GM19372 (cell line): ENCODE data around the gene CDC42EP5.

Experiments used
- ATAC-seq: cut with Tn5 transposase; IDR thresholded peaks from one replicate; pipeline ENCODE4 v1.9.1; 2021; ENCODE audit warnings: mild to moderate bottlenecking, low read depth, moderate library complexity; ENCODE audit not compliant: unreplicated experiment

CDC42EP5 gene

DNA sequence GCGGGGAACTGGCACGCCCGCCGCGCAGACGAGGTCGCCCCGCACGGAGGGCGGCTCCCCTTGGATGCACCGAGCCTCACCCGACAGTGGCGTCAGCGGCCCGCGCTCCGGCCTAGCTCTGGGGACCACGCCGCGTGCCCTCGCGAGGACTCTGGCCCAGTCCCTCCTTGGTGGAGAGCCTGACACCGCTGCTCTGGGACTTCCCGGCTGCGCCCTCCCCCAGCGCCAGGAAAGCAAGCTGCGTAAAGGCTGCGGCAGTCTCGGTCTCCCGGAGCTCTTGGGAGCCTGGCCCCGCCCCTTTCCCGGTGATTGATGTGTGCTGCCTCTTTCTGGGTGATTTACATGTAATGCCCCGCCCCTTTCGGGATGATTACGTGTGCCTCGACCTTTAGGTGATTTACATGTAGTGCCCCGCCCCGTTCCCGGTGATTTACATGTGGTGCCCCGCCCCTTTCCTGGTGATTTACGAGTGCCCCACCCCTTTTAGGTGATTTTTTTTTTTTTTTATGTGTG is 9.5 kb downstream of the CDC42EP5 start, which contains the start of gene LENG9:
TSS of gene LENG9 (minus strand) at position 248 of the 513 bp plus-strand sequence. CDS start 252 bp downstream, outside the sequence.
- peak; percentile 49 for ATAC-seq

DNA sequence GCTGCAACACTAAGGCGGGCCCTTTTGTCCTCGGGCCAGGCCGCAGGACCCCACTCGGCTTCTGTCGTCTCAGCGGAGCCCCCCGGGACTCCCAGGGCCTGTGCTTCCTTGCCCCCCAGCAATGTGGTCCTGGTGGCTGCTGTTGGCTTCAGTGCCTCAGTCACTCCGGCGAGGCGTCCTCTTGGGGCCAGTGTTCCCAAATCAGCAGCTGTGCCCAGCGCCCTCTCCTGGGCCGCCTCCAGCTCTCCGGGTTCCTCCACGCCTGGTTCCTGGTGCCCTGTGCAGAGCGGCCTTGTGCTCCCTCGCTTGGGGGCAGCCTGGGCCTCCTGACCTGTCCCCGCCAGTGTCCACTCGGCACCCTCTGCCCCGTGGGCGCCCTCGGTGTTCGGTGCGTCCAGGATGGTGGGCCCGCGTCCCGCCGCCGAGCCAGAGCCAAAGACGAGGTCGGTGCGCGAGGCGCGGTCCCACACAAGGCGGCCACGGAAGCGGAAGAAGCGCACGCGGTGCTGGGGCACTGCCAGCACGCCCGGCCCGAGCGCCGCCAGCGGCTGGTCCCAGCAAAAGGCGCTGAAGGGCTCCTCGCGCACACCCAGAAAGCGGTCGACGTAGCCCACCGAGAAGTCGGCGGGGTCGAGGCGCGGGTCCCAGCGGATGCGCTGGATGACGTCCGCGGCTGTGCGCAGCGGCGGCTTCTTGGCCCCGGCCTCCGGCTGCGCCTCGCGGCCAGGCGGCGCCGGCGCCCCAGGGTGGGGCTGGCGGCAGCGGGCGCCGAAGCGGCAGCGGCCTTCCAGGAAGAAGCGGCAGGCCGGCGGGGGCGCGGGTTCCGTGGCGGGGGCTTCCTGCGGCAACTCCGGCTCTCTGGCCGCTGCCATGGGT is 10.2 kb downstream of the CDC42EP5 start:
- ATAC-seq, result peak; percentile 4

DNA sequence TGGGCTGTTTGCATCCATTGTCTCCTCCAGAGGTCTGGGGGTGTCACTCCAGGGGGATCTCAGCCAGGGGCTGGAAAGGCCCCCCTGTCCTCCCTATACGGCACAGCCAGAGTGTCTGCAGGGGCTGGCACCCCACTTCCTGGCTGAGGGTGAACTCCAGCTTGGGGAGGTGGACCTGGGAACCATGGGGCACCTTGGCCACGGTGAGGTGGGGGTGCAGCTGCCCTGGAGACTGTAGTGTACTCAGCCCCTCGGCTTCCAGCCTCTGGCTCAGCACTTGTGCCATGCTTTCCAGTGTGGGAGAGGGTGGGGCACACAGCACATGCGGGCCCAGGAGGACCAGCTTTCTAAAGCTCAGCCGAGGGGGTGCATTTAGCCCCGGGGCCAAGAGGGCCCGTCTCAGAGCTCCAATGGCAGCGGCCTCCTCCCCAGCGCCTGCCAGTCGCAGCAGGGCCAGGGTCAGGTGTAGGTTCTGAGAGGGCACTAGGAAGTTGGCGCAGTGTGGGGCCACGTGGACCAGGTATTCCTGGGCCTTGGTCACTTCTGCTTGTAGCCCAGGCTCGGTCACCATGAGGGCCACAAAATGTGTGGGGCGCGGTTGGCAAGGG is 10.9 kb downstream of the CDC42EP5 start:
- no peak for ATAC-seq

GRCh38 chr19:54461613-54462012 is 11.5 kb downstream of the CDC42EP5 start:
- no peak for ATAC-seq

- no peak for ATAC-seq
Measured at GRCh38 chr19:54461210-54461609, 11.9 kb downstream of the CDC42EP5 start.

DNA sequence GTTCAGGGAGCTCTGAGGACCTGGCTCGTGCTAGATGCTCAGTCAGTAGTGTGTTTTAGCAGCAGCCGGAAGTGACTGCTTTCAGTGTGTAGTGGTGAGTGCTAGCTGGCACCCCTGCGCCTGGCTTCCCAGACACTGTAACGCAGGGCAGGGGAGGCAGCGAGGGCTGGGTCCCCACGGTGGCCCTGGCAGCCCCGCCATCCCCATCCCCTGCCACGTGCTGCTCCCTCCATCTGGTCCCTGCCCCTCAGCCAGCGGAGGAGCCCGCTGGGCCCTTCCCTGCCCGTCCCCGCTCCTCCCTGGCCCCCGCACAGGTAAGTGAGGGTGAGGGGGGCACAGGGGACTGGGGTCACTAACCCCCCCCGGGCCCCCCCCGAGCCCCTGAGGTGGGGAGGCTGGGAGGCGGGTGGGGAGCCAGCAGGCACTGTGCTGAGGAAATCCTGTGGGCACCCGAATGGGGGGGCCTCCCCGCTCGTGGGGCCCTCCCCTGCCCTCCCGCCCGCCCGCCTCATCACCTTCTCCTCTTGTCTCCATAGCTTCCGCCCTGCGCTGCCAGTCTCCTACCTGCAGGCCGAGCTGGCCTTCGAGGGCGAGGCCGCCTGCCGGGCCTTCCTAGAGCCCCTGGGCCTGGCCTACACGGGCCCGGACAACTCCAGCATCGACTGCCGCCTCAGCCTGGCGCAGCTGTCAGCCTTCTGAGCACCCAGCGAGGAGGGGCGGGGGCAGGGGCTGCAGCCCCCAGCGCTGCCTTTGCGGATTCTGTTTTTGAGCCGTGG is 12.7 kb downstream of the CDC42EP5 start:
- no peak for ATAC-seq

GRCh38 chr19:54459282-54460229 is 13.5 kb downstream of the CDC42EP5 start:
- ATAC-seq, result no peak

- no peak for ATAC-seq
Measured at GRCh38 chr19:54458648-54459281, 14.3 kb downstream of the CDC42EP5 start.

GRCh38 chr19:54457773-54458647 is 15.1 kb downstream of the CDC42EP5 start:
- ATAC-seq, result no peak

DNA sequence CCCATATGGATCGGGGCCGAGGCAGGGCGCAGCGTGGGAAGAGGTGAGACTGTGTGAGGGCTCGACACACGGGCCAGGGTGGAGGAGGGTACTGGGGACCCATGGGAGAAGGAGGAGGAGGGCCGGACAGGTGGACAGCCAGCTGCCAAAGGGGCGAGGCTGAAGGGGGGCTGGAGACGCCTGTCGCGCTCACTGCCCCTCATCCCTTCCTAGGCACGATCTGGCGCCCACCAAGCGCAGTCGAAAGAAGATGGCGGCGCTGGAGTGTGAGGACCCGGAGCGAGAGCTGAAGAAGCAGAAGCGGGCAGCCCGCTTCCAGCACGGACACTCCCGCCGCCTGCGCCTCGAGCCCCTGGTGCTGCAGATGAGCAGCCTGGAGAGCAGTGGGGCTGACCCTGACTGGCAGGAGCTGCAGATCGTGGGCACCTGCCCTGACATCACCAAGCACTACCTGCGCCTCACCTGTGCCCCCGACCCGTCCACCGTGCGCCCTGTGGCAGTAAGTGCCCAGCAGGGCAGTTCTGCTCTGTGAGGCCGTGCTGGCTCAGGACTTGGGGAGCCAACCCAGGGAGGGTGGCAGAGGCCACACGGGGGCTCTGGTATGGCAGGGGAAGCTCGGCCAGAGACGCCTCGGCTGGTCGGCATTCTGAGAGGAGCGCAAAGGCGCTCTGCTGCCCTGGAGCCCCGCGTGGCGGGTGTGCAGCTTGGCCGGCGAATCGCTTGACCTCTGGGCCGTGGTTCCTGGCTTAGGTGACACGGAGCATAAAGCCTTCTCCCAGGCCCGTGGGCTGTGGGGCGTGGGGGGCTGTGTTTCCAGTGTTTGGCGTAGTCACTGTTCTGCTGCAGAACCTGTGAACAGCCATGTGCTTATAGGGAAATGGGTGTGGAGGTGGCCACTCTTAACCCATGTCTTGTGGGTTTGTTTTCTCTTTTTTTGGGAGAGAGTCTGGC is 16.4 kb downstream of the CDC42EP5 start:
- no peak for ATAC-seq

- no peak for ATAC-seq
Measured at GRCh38 chr19:54455786-54456422, 17.2 kb downstream of the CDC42EP5 start.

GRCh38 chr19:54454781-54455675 is 18.1 kb downstream of the CDC42EP5 start:
- ATAC-seq, result no peak

DNA sequence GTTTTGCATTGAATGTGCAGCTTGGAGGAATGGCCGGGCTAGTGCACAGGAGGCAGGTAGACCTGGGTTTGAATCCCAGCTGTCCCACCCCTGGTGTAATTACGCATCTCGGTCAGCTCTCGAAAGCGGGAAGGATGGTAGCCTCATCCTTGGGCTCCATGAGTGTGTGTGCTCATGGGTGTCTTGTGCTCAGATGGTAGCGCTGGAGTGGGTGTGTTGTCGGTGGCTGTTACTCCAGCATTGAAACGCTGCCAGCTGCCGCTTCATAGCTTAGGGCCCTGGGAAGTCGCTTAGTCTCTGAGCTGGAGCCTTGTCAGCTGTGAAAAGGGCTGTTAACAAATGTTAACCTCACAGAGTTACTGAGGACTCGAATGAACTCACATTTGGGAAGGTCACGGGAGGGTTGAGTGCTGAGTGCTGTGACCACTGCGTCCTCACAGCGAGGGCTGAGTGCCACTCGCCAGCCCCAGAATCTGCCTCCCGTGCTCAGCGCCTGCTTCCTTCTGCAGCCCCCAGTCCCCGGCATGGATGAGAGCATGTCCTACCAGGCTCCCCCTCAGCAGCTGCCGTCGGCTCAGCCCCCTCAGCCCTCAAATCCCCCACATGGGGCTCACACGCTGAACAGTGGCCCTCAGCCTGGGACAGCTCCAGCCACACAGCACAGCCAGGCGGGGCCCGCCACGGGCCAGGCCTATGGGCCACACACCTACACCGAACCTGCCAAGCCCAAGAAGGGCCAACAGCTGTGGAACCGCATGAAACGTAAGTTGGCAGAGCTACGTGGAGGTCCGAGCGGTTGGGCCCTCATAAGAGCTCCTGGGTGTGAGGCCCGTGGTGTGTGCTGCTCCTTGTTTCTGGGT is 18.9 kb downstream of the CDC42EP5 start:
- ATAC-seq, result no peak

GRCh38 chr19:54452626-54453025 is 20.5 kb downstream of the CDC42EP5 start:
- ATAC-seq, result no peak

DNA sequence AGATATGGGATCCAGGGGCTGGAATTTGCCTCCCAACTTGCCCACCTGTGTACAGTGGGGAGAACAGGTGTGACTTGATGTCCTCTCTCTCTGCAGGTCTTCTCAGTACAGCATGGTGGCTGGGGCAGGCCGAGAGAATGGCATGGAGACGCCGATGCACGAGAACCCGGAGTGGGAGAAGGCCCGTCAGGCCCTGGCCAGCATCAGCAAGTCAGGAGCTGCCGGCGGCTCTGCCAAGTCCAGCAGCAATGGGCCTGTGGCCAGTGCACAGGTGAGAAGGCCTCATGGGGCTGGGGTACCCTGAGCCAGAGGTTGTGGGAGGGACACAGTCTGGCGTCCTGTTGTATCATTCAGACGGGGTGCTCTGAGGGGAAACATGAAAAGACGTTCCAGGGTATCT is 21.1 kb downstream of the CDC42EP5 start:
- ATAC-seq, result no peak
